OCI-M2 (cell line): ENCODE results near the gene RPS21.
"Not testable (repeated sequence)": the region's sequence is repeated elsewhere in the genome, so short reads cannot be mapped to it uniquely, and the experiment has no call there.

ENCODE experiments used
- DNase-seq: peaks from one replicate; lab custom pipeline; 2025; ENCODE audit not compliant: unreplicated experiment; lab: John Stamatoyannopoulos, UW

RPS21 gene

GRCh38 chr20:62364911-62365736 lies 21.8 kb upstream of the RPS21 start:
- no peak for DNase-seq

DNA sequence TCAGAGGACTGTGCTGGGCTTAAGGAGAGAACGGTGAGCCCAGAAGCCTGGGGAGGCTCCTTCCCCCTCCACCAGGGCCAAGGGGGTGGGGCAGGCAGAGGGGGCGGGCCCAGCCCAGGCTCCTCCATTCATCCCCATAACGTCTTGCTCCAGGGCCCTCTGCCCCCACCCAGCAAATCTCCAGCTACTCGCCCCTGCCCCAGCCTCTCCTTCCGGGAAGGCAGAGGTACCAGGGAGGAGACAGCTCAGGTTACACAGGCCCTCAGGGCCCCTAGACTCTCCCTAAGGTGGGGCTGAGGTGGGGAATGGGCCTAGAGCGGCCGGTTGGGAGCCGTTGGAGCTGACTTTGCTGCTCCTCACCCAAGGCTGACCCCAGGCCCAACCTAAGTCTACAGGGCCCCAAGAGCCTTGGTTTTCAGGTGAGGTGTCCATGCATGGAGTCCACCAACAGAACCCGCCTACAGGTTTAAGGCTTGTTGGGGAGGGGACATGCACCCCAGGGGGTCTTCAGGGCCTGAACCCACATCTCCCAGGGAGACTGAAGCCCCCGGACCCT lies 21.0 kb upstream of the RPS21 start:
- DNase-seq, result no peak

- DNase-seq, result no peak
Observed at GRCh38 chr20:62366370-62367135, 20.4 kb upstream of the RPS21 start.

GRCh38 chr20:62367136-62367632 lies 19.7 kb upstream of the RPS21 start, which contains the start of gene LAMA5:
Gene LAMA5 (minus strand): TSS chr20:62367312. CDS start chr20:62367245, 67 bp downstream.
- no peak for DNase-seq

- no peak for DNase-seq
Observed at GRCh38 chr20:62367633-62368391, 19.1 kb upstream of the RPS21 start.

GRCh38 chr20:62368392-62368975 lies 18.4 kb upstream of the RPS21 start:
- no peak for DNase-seq

DNA sequence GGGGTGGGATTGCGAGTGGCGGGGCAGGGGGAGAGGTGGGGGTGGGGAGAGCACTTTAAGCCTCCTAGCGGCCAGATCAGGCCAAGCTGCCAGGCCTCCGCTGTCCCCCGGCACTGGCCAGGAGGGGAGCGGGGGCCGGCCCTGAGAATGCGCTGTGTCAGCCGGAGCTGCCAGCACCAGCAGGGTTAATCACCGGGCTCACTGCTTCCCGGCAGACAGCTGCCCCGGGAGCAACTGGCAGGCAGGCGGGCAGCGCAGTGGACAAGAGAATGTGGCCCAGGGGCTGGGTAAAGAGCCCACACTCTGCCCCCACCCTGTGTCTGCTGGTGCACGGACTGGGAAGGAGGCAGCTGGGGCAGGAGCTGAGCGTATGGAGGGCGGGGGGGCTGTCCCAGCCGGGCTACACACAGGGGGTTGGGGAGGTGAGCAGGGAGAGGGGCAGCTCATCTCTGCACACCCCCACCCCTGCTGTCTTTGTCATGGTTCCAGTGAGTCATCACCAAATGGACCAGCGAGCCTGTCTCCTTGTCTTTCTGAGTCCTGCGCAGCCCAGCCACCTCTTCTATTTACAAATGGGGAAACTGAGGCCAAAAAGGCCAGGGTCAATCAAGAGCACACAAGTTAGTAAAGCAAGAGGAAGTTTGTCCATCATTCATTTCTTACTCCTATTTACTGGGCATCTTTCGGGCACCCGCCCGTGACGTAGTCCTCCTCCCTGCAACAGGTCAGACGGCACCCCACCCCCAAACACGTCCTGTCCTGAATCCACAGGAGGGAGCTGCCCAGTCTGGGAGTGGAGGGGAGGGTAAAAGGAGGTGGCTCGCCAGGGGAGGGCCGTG lies 17.7 kb upstream of the RPS21 start:
- DNase-seq, result no peak

DNA sequence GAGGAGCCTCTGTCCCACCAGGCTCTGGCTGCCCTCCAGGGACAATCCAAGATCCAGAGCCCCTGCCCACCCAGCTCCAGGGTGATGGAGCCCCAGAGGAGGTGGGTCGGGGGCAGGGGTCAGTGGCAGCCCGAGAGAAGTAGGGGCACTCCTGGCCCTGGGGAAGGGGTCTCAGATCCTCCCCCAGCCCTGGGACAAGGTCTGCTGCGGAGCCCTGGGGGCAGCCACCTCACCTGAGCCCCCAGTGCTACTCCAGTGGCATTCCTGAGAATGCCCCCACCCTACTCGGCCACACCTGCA lies 17.1 kb upstream of the RPS21 start:
- no peak for DNase-seq

DNA sequence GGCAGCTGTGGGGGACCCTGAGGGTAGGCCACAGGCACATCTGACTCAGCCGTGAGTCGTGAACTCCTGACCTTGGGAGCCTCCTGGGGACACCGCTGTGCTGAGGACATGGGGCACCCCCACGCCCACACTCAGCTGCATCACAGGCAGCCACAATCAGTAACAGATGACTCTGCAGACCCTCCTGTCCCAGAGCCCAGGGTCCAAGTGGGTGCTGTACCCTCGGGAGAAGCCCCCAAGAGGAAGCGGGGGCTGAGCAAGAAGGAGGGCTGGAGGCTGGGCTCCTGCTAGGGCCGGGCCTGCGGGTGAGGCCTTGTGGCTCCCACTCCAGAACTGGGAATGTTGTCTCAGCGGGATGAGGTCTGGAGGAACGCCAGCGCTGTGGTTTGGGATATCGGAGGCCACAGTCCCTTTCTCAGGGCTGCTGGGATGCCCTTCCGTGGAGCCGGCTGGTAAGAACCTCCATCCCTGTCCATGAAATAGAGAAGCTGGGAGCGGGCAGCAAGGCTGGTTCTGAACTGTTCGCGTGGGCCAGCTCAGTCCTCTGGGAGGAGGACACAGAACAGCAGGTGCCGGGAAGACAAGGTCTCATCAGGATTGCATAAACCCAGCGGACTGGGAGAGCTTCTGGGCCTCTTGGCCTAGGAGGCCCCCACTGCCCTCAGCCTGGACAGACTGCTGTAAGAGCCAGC lies 16.6 kb upstream of the RPS21 start:
- DNase-seq, result no peak

- DNase-seq, result no peak
Observed at GRCh38 chr20:62370807-62371587, 15.9 kb upstream of the RPS21 start.

- no peak for DNase-seq
Observed at GRCh38 chr20:62371588-62372041, 15.3 kb upstream of the RPS21 start.

GRCh38 chr20:62372042-62372993 lies 14.6 kb upstream of the RPS21 start:
- no peak for DNase-seq

GRCh38 chr20:62373631-62374179 lies 13.2 kb upstream of the RPS21 start:
- not testable (repeated sequence) for DNase-seq

GRCh38 chr20:62374331-62375152 lies 12.4 kb upstream of the RPS21 start:
- no peak for DNase-seq

GRCh38 chr20:62376112-62377063 lies 10.5 kb upstream of the RPS21 start:
- no peak for DNase-seq
